Stimulated activated CD4-positive, alpha-beta T cell treated with anti-CD3 and anti-CD28 coated beads, Interleukin-12 subunit alpha, Interleukin-12 subunit beta, amount 100 ng/mL, for 4 hours (primary cell): ENCODE measurements around the gene CFAP251.
"Not testable (repeated sequence)": the region's sequence is repeated elsewhere in the genome, so short reads cannot be mapped to it uniquely, and the experiment has no call there.

Source experiments
- DNase-seq: peaks from one replicate; pipeline ENCODE4 v3.0.0-alpha.2; 2020

CFAP251 gene

GRCh38 chr12:121917950-121918678 is at the start of gene CFAP251:
Gene CFAP251, plus strand, starts transcription at chr12:121918592. Its CDS starts 2,714 bp downstream, at chr12:121921306.
- peak; percentile 93 for DNase-seq

DNA sequence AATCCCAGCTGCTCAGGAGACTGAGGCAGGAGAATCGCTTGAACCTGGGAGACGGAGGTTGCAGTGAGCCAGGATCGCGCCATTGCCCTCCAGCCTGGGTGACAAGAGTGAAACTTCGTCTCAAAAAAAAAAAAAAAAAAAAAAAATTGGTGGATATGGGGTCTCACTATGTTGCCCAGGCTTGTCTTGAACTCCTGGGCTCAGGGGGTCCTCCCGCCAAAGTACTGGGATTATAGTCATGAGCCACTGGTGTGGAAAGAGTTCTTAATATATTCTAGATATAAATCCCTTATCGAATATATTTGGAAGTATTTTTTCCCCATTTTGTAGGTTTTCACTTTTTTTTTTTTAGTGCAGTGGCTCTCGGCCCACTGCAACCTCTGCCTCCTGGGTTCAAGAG is 49.2 kb upstream of the CFAP251 start:
- not testable (repeated sequence) for DNase-seq

GRCh38 chr12:121871467-121871866 is 46.9 kb upstream of the CFAP251 start:
- no peak for DNase-seq

DNA sequence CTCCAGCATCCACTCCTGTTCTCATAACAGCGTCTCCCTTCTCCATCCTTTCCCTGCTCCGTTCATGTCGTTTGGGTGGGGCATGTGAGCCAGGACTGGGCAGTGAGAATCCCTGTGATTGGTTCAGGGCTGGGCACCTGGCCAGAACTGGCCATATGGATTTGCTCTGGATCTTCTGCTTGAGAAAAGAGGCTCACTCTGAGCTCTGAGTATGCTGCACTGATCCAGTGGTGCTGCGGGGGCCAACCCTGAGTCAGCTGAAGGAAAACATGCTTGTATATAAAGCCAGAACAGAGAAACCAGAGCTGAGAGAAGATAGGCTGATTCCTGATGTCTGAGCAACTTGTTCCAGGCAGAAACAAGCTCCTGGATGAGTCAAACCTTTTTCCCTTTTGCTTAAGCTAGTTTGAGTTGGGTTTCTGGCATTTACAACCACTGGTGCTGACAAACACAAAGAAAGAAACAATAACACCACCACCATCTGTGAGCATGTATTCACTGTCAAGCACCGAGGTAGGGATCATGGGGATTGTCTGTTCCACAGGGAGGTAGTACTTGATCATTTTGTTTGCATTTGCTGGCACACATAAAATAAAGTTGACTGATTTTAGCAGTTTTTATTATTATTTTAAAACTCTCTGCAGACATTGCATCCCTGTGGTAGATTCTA is 45.7 kb upstream of the CFAP251 start:
- DNase-seq: no peak

DNA sequence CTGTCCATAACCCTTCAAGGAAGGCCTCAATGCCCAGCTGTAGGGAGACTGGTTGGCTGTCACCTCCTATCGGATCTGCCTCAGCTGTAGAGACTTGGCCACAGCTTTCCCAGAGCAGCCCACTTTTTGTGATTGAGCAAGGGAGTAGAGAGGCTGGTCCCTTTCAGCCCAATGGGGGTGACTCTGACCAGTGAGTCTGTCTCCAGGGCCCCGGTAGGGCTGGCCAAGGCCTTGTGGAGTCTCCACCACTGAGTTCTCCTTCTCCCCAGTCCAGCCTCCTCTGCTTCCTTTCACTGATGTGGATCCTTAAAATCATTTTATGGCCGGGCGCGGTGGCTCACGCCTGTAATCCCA is 45.2 kb upstream of the CFAP251 start:
- no peak for DNase-seq

DNA sequence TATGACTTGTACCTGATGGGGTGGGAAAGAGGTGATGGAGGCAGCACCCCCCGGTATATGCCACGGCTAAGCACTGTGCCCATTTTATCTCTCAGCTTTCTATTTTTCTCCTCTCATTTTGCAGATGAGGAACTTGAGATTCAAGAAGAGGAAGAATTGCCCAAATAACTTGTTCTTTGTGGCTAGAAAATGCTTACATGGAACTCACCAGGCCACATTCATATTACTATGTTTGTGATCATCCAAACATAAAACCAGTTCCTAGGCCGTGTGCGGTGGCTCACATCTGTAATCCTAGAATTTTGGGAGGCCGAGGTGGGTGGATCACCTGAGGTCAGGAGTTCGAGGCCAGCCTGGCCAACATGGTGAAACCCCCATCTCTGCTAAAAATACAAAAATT is 44.3 kb upstream of the CFAP251 start:
- no peak for DNase-seq

GRCh38 chr12:121875582-121875981 is 42.8 kb upstream of the CFAP251 start:
- no peak for DNase-seq

DNA sequence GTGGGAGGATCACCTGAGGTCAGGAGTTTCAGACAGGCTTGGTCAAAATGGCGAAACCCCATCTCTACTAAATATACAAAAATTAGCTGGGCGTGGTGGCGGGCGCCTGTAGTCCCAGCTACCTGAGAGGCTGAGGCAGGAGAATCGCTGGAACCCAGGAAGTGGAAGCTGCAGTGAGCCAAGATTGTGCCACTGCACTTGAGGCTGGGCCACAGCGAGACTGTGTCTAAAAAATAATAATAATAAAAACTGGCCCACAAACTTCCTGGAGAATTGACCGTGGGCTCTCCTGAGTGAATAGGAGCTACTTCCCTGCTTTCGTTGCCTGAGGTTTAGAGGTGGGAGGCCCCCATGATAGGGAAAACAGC is 42.3 kb upstream of the CFAP251 start:
- not testable (repeated sequence) for DNase-seq

DNA sequence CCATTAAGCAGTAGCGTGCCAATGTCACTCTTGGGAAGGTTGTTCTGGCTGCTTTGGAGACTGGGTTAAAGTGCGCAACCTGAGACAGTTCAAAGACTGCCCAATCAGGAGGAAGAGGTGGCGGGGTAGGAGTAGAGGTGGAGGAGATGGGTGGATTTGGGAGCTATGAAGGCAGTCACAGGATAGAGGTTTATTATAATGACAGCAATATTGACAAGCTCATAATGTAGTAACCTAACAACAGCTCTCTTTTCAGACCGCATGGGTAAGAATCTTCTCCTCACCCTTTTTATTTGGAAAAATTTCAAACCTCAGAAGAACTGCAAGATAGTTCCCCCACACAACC is 35.1 kb upstream of the CFAP251 start:
- DNase-seq: no peak

GRCh38 chr12:121885129-121885528 is 33.3 kb upstream of the CFAP251 start:
- DNase-seq: not testable (repeated sequence)

GRCh38 chr12:121888083-121888477 is 30.3 kb upstream of the CFAP251 start:
- no peak for DNase-seq

DNA sequence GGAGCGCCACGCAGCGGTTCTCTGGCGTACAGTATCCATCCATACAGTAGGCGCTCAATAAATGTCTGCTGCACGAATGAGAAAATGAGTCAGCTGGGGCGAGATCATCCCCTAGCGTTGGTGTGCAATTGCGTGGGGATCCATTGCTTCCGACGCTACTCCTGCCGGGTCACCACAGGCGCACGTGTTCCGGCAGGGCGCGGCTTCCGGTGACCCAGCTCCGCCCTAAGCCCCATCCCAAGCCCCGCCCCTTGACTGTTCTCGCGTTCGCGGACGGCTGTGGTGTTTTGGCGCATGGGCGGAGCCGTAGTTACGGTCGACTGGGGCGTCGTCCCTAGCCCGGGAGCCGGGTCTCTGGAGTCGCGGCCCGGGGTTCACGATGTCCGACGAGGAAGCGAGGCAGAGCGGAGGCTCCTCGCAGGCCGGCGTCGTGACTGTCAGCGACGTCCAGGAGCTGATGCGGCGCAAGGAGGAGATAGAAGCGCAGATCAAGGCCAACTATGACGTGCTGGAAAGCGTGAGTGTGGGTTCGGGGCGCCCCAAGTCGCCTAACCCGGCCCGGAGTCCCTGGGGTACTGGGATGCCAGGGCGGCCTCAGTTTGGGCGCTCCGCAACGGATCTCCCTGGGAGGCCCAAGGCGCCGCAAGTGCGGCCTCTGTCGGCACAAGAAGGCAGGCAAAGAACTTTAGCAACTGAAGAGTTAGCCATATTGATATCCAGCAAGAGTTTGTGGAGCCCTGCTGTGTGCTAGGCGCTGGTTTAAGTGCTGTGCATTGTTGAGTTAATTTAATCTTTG is 29.7 kb upstream of the CFAP251 start, which contains the start of gene PSMD9:
TSS of gene PSMD9 (plus strand) at position 313 of the 796 bp plus-strand sequence. CDS start at position 380, 67 bp downstream.
- peak; percentile 99 for DNase-seq

GRCh38 chr12:121889274-121889624 is 29.1 kb upstream of the CFAP251 start:
- DNase-seq: no peak

- DNase-seq: not testable (repeated sequence)
Observed at GRCh38 chr12:121889661-121890060, 28.7 kb upstream of the CFAP251 start.

- no peak for DNase-seq
Observed at GRCh38 chr12:121892673-121893561, 25.5 kb upstream of the CFAP251 start.

DNA sequence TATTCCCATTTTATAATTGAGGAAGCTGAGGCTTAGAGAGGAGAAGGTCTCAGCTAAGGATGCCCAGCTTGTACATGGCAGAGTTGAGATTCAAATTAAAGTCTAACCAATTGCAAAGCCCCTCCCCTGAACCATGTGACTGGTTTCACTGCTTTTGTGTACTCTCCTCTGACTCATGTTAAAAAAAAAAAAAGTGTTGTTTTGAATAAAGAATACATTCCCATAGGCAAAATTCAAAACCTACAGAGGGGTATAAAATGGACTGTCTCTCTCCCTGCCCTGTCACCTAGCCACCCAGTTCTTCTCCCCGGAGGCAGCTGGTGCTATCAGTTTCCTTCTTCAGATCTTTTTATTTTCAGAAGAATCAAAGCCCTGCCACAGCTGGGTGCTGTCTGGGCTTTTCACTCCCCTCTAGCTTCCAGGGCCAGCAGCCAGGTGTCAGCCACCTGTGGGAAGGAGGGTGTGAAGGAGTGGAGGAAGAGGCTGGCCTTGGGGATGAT is 24.4 kb upstream of the CFAP251 start:
- no peak for DNase-seq

DNA sequence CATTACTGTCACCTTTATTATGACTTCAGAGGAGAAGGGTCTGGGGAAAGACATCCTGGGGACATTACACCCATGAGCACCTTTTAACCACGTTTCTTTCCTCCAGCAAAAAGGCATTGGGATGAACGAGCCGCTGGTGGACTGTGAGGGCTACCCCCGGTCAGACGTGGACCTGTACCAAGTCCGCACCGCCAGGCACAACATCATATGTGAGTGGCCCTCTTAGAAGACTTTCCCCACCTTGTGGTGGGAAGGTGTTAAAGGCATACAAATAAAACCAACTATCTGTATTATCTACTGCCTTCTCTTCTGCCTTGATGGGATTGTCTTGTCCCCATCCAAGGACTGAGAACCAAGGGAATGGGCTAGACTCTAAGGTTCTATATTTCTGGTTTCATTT is 23.8 kb upstream of the CFAP251 start:
- DNase-seq: no peak

GRCh38 chr12:121898287-121898686 is 20.1 kb upstream of the CFAP251 start:
- DNase-seq: no peak

DNA sequence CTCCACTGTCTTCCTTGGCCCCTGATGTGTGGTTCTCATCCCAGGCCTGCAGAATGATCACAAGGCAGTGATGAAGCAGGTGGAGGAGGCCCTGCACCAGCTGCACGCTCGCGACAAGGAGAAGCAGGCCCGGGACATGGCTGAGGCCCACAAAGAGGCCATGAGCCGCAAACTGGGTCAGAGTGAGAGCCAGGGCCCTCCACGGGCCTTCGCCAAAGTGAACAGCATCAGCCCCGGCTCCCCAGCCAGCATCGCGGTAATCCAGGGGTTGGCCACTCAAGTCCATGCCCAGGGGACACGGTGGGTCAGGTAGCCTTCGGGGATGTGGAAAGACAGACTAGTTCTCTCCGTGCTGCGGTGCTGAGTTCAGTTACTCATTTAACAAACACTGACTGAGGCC is 18.8 kb upstream of the CFAP251 start:
- DNase-seq: no peak

- no peak for DNase-seq
Observed at GRCh38 chr12:121903202-121903601, 15.2 kb upstream of the CFAP251 start.

GRCh38 chr12:121905746-121906145 is 12.6 kb upstream of the CFAP251 start:
- no peak for DNase-seq

DNA sequence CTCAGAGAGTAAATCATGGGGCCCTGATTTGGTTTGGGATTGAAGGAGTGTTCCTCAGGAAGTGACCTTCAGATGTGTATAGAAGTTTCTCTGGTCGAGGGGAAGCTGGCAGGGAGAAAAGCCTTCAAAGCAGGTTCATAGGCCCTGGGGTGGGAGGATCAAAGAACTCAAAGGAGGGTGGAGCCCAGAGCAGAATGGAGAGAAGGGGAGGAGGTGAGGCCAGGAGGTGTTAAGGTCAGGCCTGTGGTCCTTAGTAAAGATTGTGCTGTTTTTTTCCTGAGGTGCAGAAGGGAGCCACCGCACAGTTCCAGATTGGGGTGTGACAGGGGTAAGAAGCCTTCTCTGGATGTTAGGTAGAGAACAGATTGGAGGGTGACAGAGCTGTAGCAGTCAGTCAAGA is 9.7 kb upstream of the CFAP251 start:
- no peak for DNase-seq
